Measurements from ENCODE around the gene KBTBD8.

GRCh38 chr3:67012564-67012963, 14.5 kb downstream of the KBTBD8 start:
- TF ChIP-seq CTCF (IDR thresholded peaks at IDR 0.05) = no peak
- no peak for TF ChIP-seq POLR2A (IDR thresholded peaks at IDR 0.05)

Measured in heart left ventricle (tissue), 13 donors.